Ovary (tissue), 3 donors: ENCODE results near the gene UQCRC1.

ENCODE experiments used
- CTCF ChIP-seq, 3 donors: fragments of 450-650 bp in 2 of 3; fragments of 200-600 bp in 1 of 3; IDR thresholded peaks; one replicate each; pipeline versions ENCODE4 v1.5.1 to v1.8.0; 2016 to 2022; ENCODE audit warnings: antibody characterized with exemption in 3 of 3, mild to moderate bottlenecking in 1 of 3
- EP300 ChIP-seq: sonication (generic); formaldehyde crosslinking; IDR thresholded peaks from one replicate; pipeline ENCODE4 v1.6.1; 2017; ENCODE audit warnings: antibody characterized with exemption
- POLR2A ChIP-seq: fragments of 450-650 bp; IDR thresholded peaks from one replicate; pipeline ENCODE4 v1.6.1; 2017; ENCODE audit warnings: antibody characterized with exemption, mild to moderate bottlenecking, moderate library complexity
- donor health status: DM: no; HTN: no; CAD: no.

DNA sequence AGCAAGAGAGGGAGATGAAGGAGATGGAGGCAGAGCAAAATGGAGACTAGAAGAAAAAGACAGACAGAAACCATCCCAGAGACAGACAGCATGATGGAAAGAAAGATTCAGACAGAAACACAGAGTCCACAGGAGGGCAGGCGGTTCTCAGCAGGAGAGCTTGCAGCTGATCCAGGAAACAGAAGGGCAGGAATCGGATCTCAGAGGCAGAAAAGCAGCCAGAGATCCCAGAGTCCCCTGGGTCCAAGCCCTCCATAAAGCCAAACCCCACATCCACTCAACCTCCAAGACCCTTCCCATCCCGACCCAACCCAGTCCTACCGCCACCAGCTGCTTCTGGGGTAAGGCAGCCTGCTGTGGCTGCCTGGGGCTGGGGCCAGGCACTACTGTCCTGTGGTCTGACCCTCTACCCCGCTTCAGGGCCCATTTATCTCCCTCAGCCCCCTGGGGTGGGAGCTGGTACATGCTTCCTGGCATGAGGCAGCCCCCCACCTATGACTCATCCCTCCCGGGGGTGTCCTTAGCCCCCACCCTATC is 46.0 kb downstream of the UQCRC1 start, which contains the start of gene UCN2:
- TF ChIP-seq CTCF (IDR thresholded peaks at IDR 0.05): no peak
- TF ChIP-seq EP300: no peak
- no peak for TF ChIP-seq POLR2A
